ENCODE results near the gene MORN5. TPM values are rescaled to one million over a fixed set of nuclear protein-coding genes. Genes with fewer than 3 reads are reported as not detected.
"Not testable (repeated sequence)": the region's sequence is repeated elsewhere in the genome, so short reads cannot be mapped to it uniquely, and the experiment has no call there.

MORN5 gene
- total and polyA plus RNA-seq, 2 donors (not counting 1 experiment from before 2014, with no cell fraction given): 0.33 TPM; not detected in 1

GRCh38 chr9:122115176-122116035, 44.3 kb upstream of the MORN5 start:
- TF ChIP-seq CTCF (conservative IDR thresholded peaks at IDR 0.05 in 1 of 2, IDR thresholded peaks at IDR 0.05 in 1 of 2; ENCODE audit: low read depth in 1 of 2, low read length in 2 of 2): no peak
- TF ChIP-seq EZH2 (IDR thresholded peaks at IDR 0.05; ENCODE audit: low read length, missing control alignments): no peak

GRCh38 chr9:122116040-122116439, 43.7 kb upstream of the MORN5 start:
- H3K4me1 ChIP-seq (ENCODE audit: control insufficient read depth, extremely low read depth, insufficient read depth, low read length): no peaks in the 10 kb centered on the region
- no peaks in the 10 kb centered on the region for H3K9me3 ChIP-seq (ENCODE audit: control insufficient read depth, insufficient read depth, low read depth, low read length)
- H3K27me3 ChIP-seq (ENCODE audit: control insufficient read depth, insufficient read depth, low read length): peaks cover 16% of the 10 kb centered on the region
- H3K4me3 ChIP-seq (replicated peaks in 1 of 4; ENCODE audit: control extremely low read depth in 1 of 4, insufficient read depth in 1 of 4, low read depth in 3 of 4, low read length in 4 of 4): no peak overlapping the region
- H3K9ac ChIP-seq (ENCODE audit: insufficient read depth, low read length): no peak overlapping the region
- no peaks in the 10 kb centered on the region for H3K79me2 ChIP-seq (ENCODE audit: control insufficient read depth, insufficient read depth, low read length)
- H3K27ac ChIP-seq (ENCODE audit: insufficient read depth, low read length): no peak overlapping the region
- TF ChIP-seq CTCF (conservative IDR thresholded peaks at IDR 0.05 in 1 of 2, IDR thresholded peaks at IDR 0.05 in 1 of 2; ENCODE audit: low read depth in 1 of 2, low read length in 2 of 2) (no peak), EZH2 (IDR thresholded peaks at IDR 0.05; ENCODE audit: low read length, missing control alignments) (no peak)
- no peaks in the 10 kb centered on the region for H4K20me1 ChIP-seq (ENCODE audit: control insufficient read depth, extremely low read depth, insufficient read depth, low read length)
- DNase-seq (ENCODE audit: low read depth in 2 of 2): no peak
- H3K36me3 ChIP-seq (ENCODE audit: control insufficient read depth, insufficient read depth, low read length): no peaks in the 10 kb centered on the region
- H3K4me2 ChIP-seq (ENCODE audit: extremely low read depth, insufficient read depth, low read length): no peak overlapping the region
- no peak overlapping the region for H2AFZ ChIP-seq (ENCODE audit: low read length)

More at GRCh38 chr9:122115176-122116035, 44.3 kb upstream of the MORN5 start:
- no peak overlapping the region for H3K9ac ChIP-seq (ENCODE audit: insufficient read depth, low read length)
- H3K9me3 ChIP-seq (ENCODE audit: control insufficient read depth, insufficient read depth, low read depth, low read length): no peaks in the 10 kb centered on the region
- no peak overlapping the region for H3K4me2 ChIP-seq (ENCODE audit: extremely low read depth, insufficient read depth, low read length)
- H3K79me2 ChIP-seq (ENCODE audit: control insufficient read depth, insufficient read depth, low read length): no peaks in the 10 kb centered on the region
- no peak overlapping the region for H2AFZ ChIP-seq (ENCODE audit: low read length)
- H3K4me1 ChIP-seq (ENCODE audit: control insufficient read depth, extremely low read depth, insufficient read depth, low read length): no peaks in the 10 kb centered on the region
- peaks cover 16% of the 10 kb centered on the region for H3K27me3 ChIP-seq (ENCODE audit: control insufficient read depth, insufficient read depth, low read length)
- no peak overlapping the region for H3K27ac ChIP-seq (ENCODE audit: insufficient read depth, low read length)
- DNase-seq (ENCODE audit: low read depth in 2 of 2): no peak
- no peak overlapping the region for H3K4me3 ChIP-seq (replicated peaks in 1 of 4; ENCODE audit: control extremely low read depth in 1 of 4, insufficient read depth in 1 of 4, low read depth in 3 of 4, low read length in 4 of 4)
- no peaks in the 10 kb centered on the region for H4K20me1 ChIP-seq (ENCODE audit: control insufficient read depth, extremely low read depth, insufficient read depth, low read length)
- no peaks in the 10 kb centered on the region for H3K36me3 ChIP-seq (ENCODE audit: control insufficient read depth, insufficient read depth, low read length)

- peaks cover 16% of the 10 kb centered on the region for H3K27me3 ChIP-seq (ENCODE audit: control insufficient read depth, insufficient read depth, low read length)
- no peak for TF ChIP-seq CTCF (conservative IDR thresholded peaks at IDR 0.05 in 1 of 2, IDR thresholded peaks at IDR 0.05 in 1 of 2; ENCODE audit: low read depth in 1 of 2, low read length in 2 of 2)
- H4K20me1 ChIP-seq (ENCODE audit: control insufficient read depth, extremely low read depth, insufficient read depth, low read length): no peaks in the 10 kb centered on the region
- H2AFZ ChIP-seq (ENCODE audit: low read length): no peak overlapping the region
- H3K9me3 ChIP-seq (ENCODE audit: control insufficient read depth, insufficient read depth, low read depth, low read length): no peaks in the 10 kb centered on the region
- H3K4me1 ChIP-seq (ENCODE audit: control insufficient read depth, extremely low read depth, insufficient read depth, low read length): no peaks in the 10 kb centered on the region
- DNase-seq (ENCODE audit: low read depth in 2 of 2): no peak
- no peaks in the 10 kb centered on the region for H3K79me2 ChIP-seq (ENCODE audit: control insufficient read depth, insufficient read depth, low read length)
- no peak overlapping the region for H3K4me2 ChIP-seq (ENCODE audit: extremely low read depth, insufficient read depth, low read length)
- no peak overlapping the region for H3K4me3 ChIP-seq (replicated peaks in 1 of 4; ENCODE audit: control extremely low read depth in 1 of 4, insufficient read depth in 1 of 4, low read depth in 3 of 4, low read length in 4 of 4)
- H3K36me3 ChIP-seq (ENCODE audit: control insufficient read depth, insufficient read depth, low read length): no peaks in the 10 kb centered on the region
- H3K9ac ChIP-seq (ENCODE audit: insufficient read depth, low read length): no peak overlapping the region
- H3K27ac ChIP-seq (ENCODE audit: insufficient read depth, low read length): no peak overlapping the region
Observed at GRCh38 chr9:122116448-122117173, 43.1 kb upstream of the MORN5 start.

GRCh38 chr9:122117241-122117640, 42.5 kb upstream of the MORN5 start:
- H3K79me2 ChIP-seq (ENCODE audit: control insufficient read depth, insufficient read depth, low read length); H2AFZ ChIP-seq (ENCODE audit: low read length); H3K4me3 ChIP-seq (replicated peaks in 1 of 4; ENCODE audit: control extremely low read depth in 1 of 4, insufficient read depth in 1 of 4, low read depth in 3 of 4, low read length in 4 of 4); DNase-seq (ENCODE audit: low read depth in 2 of 2); H3K4me1 ChIP-seq (ENCODE audit: control insufficient read depth, extremely low read depth, insufficient read depth, low read length); H3K36me3 ChIP-seq (ENCODE audit: control insufficient read depth, insufficient read depth, low read length); H3K4me2 ChIP-seq (ENCODE audit: extremely low read depth, insufficient read depth, low read length); H3K9me3 ChIP-seq (ENCODE audit: control insufficient read depth, insufficient read depth, low read depth, low read length); H4K20me1 ChIP-seq (ENCODE audit: control insufficient read depth, extremely low read depth, insufficient read depth, low read length); H3K27ac ChIP-seq (ENCODE audit: insufficient read depth, low read length); H3K9ac ChIP-seq (ENCODE audit: insufficient read depth, low read length): not testable (repeated sequence)
- peaks cover 16% of the 10 kb centered on the region for H3K27me3 ChIP-seq (ENCODE audit: control insufficient read depth, insufficient read depth, low read length)

Measured in fibroblast of lung (primary cell).